ENCODE data around the gene TRABD2A.
"Not testable (repeated sequence)": the region's sequence is repeated elsewhere in the genome, so short reads cannot be mapped to it uniquely, and the experiment has no call there.

Gene TRABD2A

GRCh38 chr2:84879584-84880394 lies 1.1 kb downstream of the TRABD2A start:
- no peak for DNase-seq

- DNase-seq = no peak
Observed at GRCh38 chr2:84878896-84879583, 1.8 kb downstream of the TRABD2A start.

- DNase-seq = no peak
Observed at GRCh38 chr2:84878459-84878858, 2.4 kb downstream of the TRABD2A start.

GRCh38 chr2:84876369-84876768 lies 4.5 kb downstream of the TRABD2A start:
- DNase-seq = no peak

- DNase-seq = not testable (repeated sequence)
Observed at GRCh38 chr2:84875619-84876018, 5.3 kb downstream of the TRABD2A start.

GRCh38 chr2:84875213-84875560 lies 5.7 kb downstream of the TRABD2A start:
- no peak for DNase-seq

GRCh38 chr2:84874381-84875212 lies 6.3 kb downstream of the TRABD2A start:
- DNase-seq = no peak

- DNase-seq = no peak
Observed at GRCh38 chr2:84873350-84873749, 7.5 kb downstream of the TRABD2A start.

GRCh38 chr2:84872691-84873090 lies 8.2 kb downstream of the TRABD2A start:
- not testable (repeated sequence) for DNase-seq

GRCh38 chr2:84870306-84870705 lies 10.6 kb downstream of the TRABD2A start:
- DNase-seq = no peak

GRCh38 chr2:84868327-84868726 lies 12.6 kb downstream of the TRABD2A start:
- DNase-seq = not testable (repeated sequence)

- no peak for DNase-seq
Observed at GRCh38 chr2:84866122-84866521, 14.8 kb downstream of the TRABD2A start.

GRCh38 chr2:84865181-84865783 lies 15.6 kb downstream of the TRABD2A start:
- DNase-seq = no peak

- no peak for DNase-seq
Observed at GRCh38 chr2:84862006-84862405, 18.9 kb downstream of the TRABD2A start.

GRCh38 chr2:84861539-84861938 lies 19.3 kb downstream of the TRABD2A start:
- DNase-seq = no peak

GRCh38 chr2:84858937-84859336 lies 21.9 kb downstream of the TRABD2A start:
- no peak for DNase-seq

- DNase-seq = no peak
Observed at GRCh38 chr2:84858123-84858522, 22.8 kb downstream of the TRABD2A start.

GRCh38 chr2:84857566-84857965 lies 23.3 kb downstream of the TRABD2A start:
- no peak for DNase-seq

- no peak for DNase-seq
Observed at GRCh38 chr2:84856787-84857186, 24.1 kb downstream of the TRABD2A start.

- no peak for DNase-seq
Observed at GRCh38 chr2:84855731-84856130, 25.2 kb downstream of the TRABD2A start.

- no peak for DNase-seq
Observed at GRCh38 chr2:84854850-84855249, 26.0 kb downstream of the TRABD2A start.

- DNase-seq = no peak
Observed at GRCh38 chr2:84851876-84852275, 29.0 kb downstream of the TRABD2A start.

- no peak for DNase-seq
Observed at GRCh38 chr2:84850471-84850870, 30.4 kb downstream of the TRABD2A start.

Data from stimulated activated CD4-positive, alpha-beta T cell treated with anti-CD3 and anti-CD28 coated beads, Interleukin-2, amount 100 ng/mL, for 48 hours (primary cell).